NOMO-1 treated with DMSO at 0.1 percent for 48 hours (cell line): ENCODE results near the gene SDK1.
"Not testable (repeated sequence)": the region's sequence is repeated elsewhere in the genome, so short reads cannot be mapped to it uniquely, and the experiment has no call there.

Experiments
- DNase-seq: peaks from one replicate; lab custom pipeline; 2025; ENCODE audit not compliant: unreplicated experiment; lab: John Stamatoyannopoulos, UW

Gene SDK1

GRCh38 chr7:4234498-4234855, 933.4 kb downstream of the SDK1 start:
- no peak for DNase-seq

- DNase-seq: no peak
Observed at GRCh38 chr7:4234886-4235285, 933.8 kb downstream of the SDK1 start.

GRCh38 chr7:4235596-4235995, 934.5 kb downstream of the SDK1 start:
- DNase-seq: no peak

GRCh38 chr7:4236389-4236788, 935.3 kb downstream of the SDK1 start:
- DNase-seq: no peak

- not testable (repeated sequence) for DNase-seq
Observed at GRCh38 chr7:4236873-4237272, 935.8 kb downstream of the SDK1 start.

- no peak for DNase-seq
Observed at GRCh38 chr7:4237296-4238235, 936.5 kb downstream of the SDK1 start.

GRCh38 chr7:4238861-4239260, 937.8 kb downstream of the SDK1 start:
- DNase-seq: no peak

GRCh38 chr7:4240042-4240441, 939.0 kb downstream of the SDK1 start:
- DNase-seq: no peak

GRCh38 chr7:4240520-4241303, 939.7 kb downstream of the SDK1 start:
- no peak for DNase-seq

GRCh38 chr7:4241304-4241612, 940.2 kb downstream of the SDK1 start:
- DNase-seq: no peak

GRCh38 chr7:4241791-4242190, 940.7 kb downstream of the SDK1 start:
- no peak for DNase-seq

- no peak for DNase-seq
Observed at GRCh38 chr7:4242706-4243105, 941.7 kb downstream of the SDK1 start.

GRCh38 chr7:4244041-4244440, 943.0 kb downstream of the SDK1 start:
- DNase-seq: no peak

GRCh38 chr7:4244635-4245034, 943.6 kb downstream of the SDK1 start:
- no peak for DNase-seq

GRCh38 chr7:4245135-4245865, 944.2 kb downstream of the SDK1 start:
- no peak for DNase-seq

GRCh38 chr7:4245866-4246470, 944.9 kb downstream of the SDK1 start:
- DNase-seq: no peak

- DNase-seq: no peak
Observed at GRCh38 chr7:4246536-4246935, 945.5 kb downstream of the SDK1 start.

- DNase-seq: no peak
Observed at GRCh38 chr7:4247106-4247876, 946.2 kb downstream of the SDK1 start.

- no peak for DNase-seq
Observed at GRCh38 chr7:4248295-4248694, 947.2 kb downstream of the SDK1 start.

- DNase-seq: no peak
Observed at GRCh38 chr7:4249241-4249640, 948.2 kb downstream of the SDK1 start.

- no peak for DNase-seq
Observed at GRCh38 chr7:4255336-4255735, 954.3 kb downstream of the SDK1 start.
